Esophagus squamous epithelium (tissue), 4 donors: ENCODE data around the gene MIOS.

Source experiments
- CTCF ChIP-seq, 6 experiments: fragments of 450-650 bp in 4 of 6; fragments of 200-600 bp in 2 of 6; sonication (generic) in 2 of 6; IDR thresholded peaks; one replicate each; pipeline ENCODE4 v1.5.1; 2016 to 2019; ENCODE audit warnings: antibody characterized with exemption in 6 of 6, mild to moderate bottlenecking in 4 of 6, moderate library complexity in 4 of 6
- POLR2A ChIP-seq, 4 donors: fragments of 450-650 bp; IDR thresholded peaks; one replicate each; pipeline ENCODE4 v1.6.1; 2017; ENCODE audit warnings: antibody characterized with exemption in 4 of 4, mild to moderate bottlenecking in 4 of 4, moderate library complexity in 3 of 4

GRCh38 chr7:7607010-7607409 is 40.3 kb downstream of the MIOS start:
- TF ChIP-seq CTCF (IDR thresholded peaks at IDR 0.05) (no peak), POLR2A (IDR thresholded peaks at IDR 0.05) (no peak)
